ENCODE measurements around the gene RYR3.
"Not testable (repeated sequence)": the region's sequence is repeated elsewhere in the genome, so short reads cannot be mapped to it uniquely, and the experiment has no call there.

RYR3 gene

DNA sequence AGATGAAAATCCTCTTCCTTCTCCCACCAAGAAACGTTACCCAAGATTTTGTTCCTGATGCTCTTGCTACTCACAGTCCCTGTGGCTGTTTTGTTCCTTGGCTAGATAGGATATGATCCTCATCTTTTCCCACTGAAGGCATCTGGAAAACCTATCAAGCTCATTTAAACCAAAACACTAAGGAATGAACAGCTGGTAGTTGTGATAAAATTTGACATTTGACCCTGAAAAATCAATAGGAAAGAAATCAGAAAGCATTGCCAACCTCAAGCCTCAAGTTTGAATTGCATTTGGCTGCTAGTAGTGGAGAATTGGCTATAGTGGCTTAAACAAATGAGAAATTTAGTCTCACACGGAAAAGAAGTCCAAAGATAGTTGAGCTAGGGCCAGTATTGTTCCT is 486.9 kb downstream of the RYR3 start:
- DNase-seq, result no peak

DNA sequence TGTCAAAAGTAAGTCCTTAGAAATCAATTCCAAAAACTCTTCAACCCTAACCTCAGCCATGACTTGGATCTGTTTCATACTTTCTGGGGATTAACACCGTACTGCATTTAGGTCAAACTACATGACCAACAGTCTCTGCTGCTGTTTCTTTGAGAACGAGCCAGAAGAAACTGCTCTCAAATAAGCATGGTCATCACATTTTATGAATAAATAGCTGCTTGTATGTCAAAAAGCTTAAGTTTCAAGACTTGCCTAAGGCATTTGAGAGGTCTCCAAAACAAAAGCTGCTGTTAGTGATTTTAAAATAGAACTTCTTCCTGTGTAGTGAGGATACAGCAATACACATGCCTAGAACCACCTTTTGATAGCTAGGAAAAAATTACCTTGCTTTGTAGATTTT is 491.2 kb downstream of the RYR3 start:
- no peak for DNase-seq

DNA sequence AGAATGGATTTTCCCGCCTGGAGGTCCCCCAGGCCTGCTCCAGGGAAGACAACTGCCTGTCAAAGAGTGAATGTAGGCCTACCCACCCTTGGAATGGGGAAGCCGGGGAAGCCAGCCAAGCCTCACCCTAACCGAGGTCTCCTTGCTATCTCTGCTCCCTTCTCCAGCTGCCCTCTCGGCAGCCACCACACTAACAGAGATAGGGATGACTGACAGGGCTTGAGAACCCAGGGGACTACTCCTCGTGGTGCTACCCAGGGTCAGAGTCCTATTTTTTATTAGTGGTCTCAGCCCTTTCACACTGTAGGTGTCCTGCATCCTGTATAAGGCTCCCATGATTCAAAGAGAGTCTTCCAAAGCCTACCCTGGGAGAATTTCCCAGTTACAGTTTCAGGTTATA is 496.9 kb downstream of the RYR3 start:
- no peak for DNase-seq

DNA sequence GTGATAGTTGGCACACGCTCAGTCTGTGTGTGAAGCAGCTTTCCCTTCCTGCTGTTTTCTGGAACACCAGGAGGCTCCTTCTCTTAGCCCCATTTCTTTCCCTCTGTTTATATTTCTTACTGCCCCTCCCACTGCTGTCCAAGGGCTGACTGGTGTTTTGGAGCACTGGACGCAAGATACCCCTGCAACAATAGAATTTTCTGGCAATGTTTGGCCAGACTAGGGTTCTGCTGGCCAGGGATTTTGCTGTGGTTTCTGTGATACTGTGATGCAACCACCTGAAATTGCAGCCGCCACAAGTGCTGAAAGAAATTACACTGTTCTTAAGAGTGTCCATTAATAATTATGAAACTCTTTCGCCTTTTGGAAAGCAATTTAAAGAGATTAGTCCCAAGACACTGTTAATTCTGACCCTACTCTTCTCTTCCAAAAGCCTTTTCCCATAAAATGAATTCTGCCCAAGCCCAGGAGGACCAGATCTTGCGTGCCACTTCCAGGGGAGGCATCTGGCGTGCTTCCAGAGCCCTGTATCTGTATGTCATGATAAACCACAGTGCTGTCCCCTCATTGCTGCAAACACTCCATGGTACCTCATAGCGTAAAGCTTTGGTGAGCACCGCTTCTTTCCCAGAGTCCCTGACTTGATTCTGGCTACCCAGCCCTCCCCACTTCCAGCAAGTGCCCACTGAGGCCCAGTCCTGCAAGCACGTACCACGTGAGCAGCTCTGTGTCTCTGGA is 498.1 kb downstream of the RYR3 start:
- DNase-seq, result no peak

DNA sequence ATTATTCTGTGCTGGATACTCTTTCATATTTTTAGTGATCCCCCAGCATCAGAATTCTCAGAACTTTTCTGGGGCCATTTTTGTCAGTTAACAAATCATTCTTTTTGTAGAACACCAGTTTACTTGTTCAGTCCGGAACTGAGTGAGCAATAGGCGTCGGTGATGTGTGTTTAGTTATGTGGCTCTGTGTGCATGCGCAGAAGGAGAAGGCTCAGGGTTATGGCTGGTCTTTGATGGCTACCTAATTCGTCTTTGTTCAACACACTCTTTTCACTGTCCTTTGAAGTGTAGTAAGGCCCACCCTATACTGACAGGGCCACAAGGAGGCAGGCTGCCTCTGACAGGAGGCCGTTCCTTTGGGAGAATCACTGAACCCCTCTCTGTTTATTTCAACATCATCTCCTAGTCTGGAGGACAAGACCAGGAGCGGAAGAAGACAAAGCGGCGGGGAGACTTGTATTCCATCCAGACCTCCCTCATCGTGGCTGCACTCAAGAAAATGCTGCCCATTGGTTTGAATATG is 499.4 kb downstream of the RYR3 start:
- no peak for DNase-seq

DNA sequence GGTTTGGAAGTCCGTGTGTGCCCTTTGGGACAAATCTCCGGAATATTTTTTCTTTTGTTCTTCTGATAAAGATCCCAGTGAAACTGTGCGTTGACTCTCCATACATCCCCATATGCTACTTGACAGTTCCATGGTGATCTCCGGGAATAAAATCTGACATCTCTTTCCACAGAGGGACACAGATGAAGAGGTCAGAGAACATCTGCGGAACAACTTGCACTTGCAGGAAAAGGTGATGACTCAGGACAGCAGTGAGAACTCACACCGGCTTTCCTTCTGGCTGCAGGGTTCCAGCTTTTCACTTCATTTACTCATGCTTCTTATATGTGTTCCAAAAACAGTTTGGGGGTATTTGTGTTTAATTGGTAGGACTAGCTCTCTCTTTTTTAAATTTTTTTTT is 500.0 kb downstream of the RYR3 start:
- DNase-seq, result no peak

DNA sequence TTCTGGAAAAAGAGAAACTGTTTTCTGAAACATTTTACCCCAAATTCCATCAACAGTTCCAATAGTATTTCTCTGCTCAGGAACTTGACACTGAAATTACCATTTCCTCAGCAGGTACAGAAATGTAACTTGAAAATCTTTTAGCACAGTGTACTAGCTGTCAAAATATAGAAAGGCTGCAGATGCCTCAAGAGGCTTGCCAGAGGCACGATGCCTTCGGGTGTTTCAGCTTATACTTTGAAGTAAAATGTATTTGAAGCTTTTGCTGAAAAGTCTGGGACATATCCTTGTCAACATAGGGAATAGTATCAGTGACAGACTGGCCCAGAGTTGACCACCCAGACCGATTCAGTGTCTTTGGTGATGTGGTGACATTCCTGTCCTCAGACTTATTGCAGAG is 503.1 kb downstream of the RYR3 start:
- no peak for DNase-seq

DNA sequence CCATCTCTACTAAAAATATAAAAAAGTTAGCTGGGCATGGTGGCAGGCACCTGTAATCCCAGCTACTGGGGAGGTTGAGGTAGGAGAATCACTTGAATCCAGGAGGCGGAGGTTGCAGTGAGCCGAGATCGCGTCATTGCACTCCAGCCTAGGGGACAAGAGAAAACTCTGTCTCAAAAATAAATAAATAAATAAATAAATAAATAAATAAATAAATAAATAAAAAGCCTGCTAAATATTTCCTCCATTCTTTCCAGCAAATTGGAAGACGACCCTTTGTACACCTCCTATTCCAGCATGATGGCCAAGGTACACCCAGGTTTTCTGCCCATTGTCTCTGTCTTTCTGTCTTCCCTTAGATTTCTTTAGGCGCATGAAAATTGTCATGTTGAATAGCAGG is 508.7 kb downstream of the RYR3 start:
- not testable (repeated sequence) for DNase-seq

DNA sequence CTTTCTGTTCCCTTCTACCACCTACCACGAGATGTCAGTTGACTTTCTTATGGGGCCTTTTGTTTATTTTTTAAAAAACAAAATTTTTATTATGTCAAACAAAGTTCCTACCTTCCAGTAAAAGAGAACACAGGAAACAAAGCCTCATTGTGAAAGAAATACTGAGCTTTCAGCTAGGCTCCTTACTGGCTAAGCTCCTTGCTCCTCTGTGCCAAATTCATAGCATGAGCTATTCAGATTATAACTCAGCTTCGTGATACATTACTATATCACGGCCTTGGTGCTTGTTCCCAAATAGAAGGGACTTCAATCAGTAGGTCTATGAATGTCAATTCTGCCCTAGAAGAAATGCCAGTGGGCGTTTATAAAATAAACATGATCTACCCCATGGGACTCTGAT is 511.7 kb downstream of the RYR3 start:
- no peak for DNase-seq

DNA sequence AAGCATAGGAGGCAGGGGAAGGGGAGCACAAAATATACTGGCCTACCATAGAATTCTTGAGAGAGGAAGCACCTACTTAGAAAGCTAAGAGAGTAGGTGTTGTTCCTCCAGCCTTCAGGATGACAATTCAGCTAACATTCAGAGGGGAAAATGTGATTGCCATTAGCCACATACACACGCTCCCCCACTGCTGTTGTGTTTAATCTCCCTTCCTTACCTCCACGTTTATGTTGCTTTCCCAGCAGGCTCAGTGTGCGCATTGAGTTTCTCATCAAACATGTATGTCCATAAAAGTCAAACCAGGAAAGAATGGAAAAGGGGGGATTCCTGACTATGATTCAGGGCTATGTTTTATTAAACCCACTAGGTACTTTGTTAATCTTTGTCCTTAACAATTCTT is 512.4 kb downstream of the RYR3 start:
- DNase-seq, result no peak

DNA sequence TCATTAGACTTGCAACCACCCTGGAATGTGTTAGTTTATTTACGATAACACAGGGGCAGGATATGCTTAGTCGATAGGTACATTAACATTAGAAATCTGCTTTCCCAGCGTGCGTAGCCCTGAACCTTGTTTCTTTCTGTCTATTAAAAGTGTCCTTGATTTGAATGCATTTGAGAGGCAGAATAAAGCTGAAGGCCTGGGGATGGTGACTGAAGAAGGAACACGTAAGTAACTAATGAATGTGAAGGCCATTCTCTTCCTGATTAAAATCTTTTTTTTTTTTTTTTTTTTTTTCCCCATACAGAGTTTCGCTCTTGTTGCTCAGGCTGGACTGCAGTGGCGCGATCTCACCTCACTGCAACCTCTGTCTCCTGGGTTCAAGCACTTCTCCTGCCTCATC is 514.7 kb downstream of the RYR3 start:
- no peak for DNase-seq

DNA sequence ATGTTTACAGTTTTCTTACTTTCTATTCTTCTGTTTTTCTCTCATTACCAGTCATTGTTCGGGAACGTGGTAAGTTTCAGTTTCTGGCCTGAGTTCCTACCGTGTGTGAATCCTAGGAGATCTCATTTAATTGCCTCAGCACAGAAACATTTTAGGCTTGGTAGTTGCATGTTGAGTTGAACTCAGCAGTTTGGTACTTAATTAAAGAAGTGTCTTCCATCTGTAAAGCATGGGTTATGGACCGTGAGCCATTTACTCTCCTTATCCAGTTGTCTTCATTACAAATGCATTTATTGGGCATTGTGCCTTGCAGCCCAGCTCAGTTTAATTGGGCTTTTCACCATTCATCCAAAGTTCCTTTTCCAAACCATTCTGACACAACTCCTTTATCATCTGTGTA is 515.4 kb downstream of the RYR3 start:
- DNase-seq, result no peak

DNA sequence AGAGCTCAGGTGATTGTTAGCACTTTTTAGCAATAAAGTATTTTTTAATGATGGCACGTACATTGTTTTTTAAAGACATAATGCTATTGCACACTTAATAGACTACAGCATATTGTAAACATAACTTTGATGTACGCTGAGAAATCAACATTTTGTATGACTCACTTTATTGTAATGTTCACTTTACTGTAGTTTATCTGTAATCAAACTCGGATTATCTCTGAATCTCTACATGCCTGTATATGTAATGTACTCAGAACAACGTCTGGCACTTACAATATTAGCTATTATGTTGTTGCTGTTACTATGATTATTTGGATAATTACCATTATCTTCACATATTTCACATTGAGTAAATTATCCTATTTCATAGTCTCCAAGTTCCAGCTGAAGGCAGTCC is 519.6 kb downstream of the RYR3 start:
- no peak for DNase-seq

DNA sequence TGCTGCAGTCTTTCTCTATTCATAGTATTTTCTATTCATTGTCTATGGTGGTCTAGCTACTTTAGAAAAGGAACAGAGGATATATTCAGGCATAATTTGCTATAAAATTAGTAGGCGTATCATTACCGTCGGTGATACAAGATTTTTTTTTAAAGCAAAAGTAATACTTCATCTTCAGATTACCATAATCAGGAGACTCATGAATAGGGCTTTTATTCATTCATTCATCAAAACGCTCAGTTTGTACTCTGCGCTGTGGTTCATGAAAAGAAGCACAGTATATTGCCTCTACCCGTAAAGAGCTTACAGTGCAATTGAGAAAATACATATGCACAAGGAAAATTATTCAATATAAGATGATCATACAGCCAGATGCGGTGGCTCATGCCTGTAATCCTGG is 520.9 kb downstream of the RYR3 start:
- no peak for DNase-seq

DNA sequence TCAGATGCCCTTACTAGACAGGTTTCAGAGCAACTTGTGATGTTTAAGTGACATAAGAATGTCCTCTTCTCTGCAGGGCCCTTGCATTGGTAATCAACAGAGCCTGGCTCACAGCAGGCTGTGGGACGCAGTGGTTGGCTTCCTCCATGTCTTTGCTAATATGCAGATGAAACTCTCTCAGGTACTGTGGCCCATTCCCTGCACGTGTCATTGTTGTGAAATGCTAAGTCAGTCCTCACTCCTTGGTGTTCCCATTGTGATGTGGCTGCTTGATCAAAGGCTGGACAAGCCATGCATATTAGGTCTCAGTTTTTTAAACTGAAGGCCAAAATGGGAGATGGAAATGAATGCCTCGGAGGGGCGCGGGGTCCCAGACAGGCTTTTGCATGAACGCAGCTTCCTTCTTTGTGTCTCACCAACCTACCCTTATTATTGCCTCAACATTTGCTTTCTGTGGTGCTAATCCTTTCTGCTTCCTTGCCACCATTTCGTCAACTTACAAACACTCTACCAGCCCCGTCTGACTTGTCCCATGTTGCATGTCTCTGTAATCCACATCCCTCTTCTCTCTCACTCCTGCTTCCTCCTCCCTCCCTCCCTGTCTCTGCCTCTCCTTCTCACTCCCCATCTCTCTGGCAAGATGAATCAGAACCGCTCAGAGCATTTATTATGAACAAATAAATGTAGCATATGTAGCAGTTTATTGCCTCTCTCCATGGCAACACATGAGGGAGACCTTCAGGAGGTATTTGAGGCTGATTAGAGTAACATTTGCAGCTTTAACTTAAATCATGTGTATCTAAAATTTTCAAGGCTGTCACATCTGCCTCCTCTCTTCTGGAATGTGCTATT is 524.4 kb downstream of the RYR3 start:
- no peak for DNase-seq

DNA sequence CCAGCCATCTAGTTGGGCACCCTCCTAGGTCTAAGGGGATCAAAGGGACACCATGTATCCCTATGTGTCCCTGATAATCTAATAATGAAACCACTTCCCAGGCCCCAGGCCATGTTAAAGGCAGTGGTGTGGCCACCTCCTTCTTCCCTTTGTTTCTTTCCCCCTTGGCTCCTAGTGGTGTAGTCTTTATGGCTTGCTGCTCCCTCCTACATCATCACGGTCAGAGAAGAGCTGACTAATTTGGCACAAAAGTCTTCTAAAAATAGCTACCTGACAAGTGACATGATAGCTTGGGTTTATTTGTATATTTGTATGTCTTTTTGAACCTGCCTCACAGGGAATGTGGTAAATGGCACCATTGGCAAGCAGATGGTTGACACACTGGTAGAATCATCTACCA is 526.5 kb downstream of the RYR3 start:
- DNase-seq, result no peak

DNA sequence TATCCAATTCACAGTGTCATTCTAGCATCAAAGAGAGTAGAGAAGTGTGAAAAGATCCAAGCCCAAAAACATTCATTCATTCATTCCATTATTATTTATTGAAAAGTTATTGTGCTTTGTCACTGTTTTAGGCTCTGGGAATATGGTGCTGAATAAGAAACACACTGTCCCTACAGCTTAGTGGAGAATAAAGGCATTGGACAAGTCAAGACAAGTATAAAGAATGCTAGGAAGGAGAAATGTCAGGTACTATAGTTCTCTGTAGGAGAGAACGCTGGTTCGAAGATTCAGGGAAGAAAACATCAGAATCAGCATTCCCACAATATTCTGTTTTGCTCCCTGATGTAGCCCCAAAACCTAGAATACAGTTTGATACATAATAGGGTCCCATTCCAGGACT is 528.8 kb downstream of the RYR3 start:
- DNase-seq, result no peak

DNA sequence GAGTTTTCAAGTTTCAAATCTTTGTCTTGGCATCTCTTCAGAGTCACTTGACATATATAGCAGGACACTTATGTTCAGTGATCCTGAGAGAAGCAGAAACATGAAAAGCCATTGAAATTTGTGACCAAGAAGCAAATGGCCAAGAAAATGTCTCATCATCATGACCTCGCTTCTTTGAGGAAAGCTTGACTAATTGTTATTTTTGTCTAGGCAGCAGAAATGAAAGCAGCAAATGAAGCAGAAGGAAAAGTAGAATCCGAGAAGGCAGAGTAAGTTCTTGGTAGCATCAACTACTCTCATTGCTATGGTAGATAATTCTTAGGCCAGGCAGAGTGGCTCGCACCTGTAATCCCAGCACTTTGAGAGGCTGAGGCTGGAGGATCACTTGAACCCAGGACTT is 529.8 kb downstream of the RYR3 start:
- no peak for DNase-seq

DNA sequence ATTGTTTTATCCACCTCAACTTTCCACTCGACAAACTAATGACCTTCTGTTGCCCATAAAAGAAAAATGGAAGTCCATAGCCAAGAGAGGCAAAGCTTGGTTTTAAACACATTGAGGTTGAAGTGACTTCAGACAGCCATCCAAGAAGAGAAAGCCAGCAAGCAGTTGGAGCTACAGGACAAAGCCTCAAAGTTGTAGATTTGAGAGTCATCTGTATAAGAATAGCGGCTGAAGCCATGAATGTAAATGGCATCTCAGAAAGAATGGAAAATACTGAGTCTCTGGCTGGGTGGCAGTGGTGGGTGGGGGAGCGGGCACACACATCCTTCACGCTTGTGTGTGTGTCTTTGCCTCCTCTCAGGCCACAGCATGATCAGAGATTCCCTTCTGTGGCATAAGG is 533.4 kb downstream of the RYR3 start:
- no peak for DNase-seq

DNA sequence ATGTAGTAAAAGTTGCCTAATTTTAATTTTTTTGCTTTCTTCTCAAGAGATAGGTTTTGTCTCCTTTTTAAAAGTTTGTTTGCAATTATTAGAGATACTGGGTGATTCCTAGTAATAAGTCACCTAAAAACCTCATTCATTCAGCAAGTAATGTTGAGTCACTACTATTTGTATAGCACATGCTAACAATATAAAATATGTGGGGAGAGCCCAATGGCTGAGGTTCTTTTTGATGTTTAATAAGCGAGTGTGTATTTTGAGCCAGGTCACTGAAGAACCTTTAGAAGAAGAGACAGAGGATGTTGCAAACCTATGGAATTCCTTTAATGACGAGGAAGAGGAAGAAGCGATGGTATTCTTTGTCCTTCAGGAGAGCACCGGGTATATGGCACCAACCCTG is 533.8 kb downstream of the RYR3 start:
- DNase-seq, result no peak

DNA sequence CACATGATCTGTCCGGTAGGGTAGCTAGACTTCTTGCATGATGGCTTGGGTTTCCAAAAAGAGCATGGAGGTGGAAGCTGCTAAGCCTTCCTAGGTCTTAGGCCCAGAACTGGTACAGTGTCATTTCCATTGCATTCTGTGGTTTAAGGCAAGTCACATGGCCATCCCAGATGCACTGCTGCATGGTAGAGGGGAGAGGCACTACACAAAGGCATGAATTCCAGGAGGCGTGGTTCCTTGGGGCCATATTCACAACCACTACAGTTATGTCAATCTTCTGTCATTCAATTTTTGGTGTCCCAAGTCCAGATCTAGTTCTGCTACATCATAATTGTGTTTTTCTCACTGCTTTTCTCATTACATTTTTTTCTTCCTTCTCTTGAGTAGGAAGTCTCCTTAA is 535.4 kb downstream of the RYR3 start:
- no peak for DNase-seq

DNA sequence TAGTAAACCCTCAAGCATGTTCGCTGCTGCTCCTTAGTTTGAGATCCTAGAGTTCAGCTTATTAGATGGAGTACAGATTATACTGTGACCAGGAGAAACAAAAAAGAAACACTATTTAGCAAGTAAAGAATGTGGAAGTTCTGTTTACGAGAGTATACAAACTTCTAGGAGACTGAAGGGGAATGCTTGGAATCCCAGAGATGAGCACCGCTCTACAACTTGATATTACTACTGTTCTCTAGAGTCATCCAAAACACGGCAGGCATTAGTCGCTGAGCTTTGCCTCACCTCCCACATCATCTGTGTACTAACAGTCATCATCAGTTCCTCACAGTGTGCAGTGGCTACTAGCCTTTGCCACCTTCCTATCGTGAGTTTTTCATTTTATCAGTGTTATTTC is 536.1 kb downstream of the RYR3 start:
- DNase-seq, result no peak

DNA sequence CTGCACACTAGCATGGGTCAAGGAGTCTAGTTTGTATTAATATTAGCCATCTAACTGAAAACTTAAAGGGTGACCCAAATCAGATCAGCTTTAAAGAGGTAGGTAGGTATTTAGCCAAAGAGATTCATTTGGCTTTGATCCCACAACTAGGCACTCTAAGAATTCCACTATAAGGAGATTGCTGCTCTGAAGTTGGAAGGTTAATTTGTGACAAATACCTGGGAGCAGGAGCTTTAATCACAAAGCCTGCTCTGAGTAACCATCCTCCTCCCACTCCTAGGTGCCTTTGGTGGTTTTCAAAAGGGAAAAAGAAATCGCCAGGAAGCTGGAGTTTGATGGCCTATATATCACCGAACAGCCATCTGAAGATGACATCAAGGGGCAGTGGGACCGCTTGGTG is 537.2 kb downstream of the RYR3 start:
- no peak for DNase-seq

DNA sequence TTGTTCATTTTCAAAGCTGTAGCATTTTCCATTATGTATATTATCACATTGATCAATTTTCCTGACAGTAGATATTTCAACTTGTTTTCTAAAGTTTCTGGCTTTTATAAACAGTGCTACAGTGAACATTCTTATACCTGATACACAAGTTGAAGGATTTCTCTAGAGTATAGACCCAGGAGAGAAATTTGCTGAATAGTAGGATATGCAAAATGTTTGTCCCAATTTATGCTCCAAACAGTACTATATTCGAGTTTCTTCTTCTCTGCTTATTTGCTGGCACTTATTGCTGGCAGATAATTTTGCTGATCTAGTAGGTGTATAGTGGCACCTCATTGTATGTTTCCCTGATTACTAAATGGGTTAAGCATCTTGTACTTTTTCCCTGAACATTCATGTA is 540.3 kb downstream of the RYR3 start:
- DNase-seq, result no peak

DNA sequence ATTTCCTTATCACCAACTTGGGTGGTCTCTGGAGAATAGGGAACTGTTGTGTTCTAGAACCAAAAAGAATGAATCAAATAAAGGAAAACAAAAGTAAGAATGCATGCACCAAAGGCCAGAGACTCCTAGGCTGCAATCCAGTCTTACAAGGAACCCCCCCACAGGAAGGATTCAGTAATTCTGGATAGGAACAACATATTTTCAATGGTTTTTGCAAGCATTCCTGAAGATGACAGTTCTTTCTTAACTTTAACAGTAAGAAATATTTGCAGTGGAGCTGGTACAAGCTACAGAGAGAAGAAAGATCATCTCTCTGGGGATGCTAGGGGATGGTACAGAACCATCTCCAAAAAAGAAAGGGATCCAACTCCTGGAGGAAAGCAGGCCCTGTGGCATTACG is 541.3 kb downstream of the RYR3 start:
- no peak for DNase-seq
